Mesenteric fat pad (tissue), 1 donor: ENCODE data around the gene AKAP9. TPM values are rescaled to one million over a fixed set of nuclear protein-coding genes. Genes with fewer than 3 reads are reported as not detected.
"Not testable (repeated sequence)": the region's sequence is repeated elsewhere in the genome, so short reads cannot be mapped to it uniquely, and the experiment has no call there.

Experiments
- DNase-seq: peaks from one replicate; pipeline ENCODE4 v3.0.0-alpha.2; 2020; ENCODE audit warnings: low spot score
- total RNA-seq: library from RNA; stranded (reverse); fragmentation: NEBNext Ultra II Directional; extraction: Animal tissue kit (Norgen Biotek cat#: 25700); gene quantifications from one replicate; pipeline ENCODE4 v1.2.1, GENCODE V29; 2021
- donor health status: DM: yes; HTN: yes; CAD: no.

AKAP9 gene
- total RNA-seq, 1 donor from 2014 or later = 42.6 TPM

DNA sequence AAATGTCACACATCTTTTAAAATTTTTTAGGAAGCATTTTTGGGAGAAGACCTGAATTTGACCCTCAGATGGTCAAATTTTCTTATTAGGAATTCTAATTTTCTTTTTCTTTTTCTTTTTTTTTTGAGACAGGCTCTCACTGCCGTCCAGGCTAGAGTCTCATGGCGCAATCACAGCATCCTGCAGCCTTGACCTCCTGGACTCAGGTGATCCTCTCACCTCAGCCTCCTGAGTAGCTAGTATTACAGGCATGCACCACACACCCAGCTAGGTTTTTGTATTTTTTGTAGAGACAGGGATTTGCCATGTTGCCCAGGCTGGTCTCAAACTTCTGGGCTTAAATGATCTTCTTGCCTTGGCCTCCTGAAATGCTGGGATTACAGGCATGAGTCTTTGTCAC, 65.4 kb downstream of the AKAP9 start:
- no peak for DNase-seq

DNA sequence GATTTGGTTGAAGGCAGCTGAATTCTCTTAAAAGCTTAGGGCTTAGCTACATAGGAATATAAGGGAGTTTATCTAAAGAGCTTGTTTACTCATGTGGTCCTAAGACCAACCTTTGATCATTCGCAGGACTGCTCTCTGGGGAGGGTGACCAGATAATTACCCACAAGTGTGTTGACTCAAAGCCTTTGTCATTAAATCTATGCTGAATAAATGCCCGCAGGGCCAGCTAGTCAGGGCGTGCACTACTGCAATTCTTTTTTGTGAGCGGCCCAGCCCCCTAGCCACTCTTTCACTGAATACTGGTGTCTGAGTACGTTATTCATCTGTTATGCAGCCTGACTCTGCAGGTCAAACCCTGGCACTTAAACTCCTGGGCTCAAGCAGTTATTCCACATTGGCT, 69.6 kb downstream of the AKAP9 start:
- DNase-seq = no peak

DNA sequence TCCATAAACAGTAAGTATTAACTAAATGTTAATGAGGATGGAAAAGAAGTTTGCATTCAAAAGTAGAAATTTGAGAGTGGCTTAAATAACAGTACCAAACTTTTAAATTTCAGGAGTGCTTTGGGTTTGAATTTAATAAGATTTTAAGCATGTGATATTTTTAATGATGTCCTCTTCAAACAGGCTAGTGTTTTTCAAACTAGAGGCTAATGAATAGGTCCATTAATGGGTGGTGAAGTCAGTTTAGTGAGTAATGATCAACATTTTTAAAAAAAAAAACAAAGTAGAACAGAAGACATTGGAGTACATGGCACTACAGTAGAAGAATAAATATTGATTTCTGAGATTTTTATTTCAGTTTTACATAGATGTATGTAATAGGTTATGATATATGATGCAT, 72.9 kb downstream of the AKAP9 start:
- DNase-seq = no peak

DNA sequence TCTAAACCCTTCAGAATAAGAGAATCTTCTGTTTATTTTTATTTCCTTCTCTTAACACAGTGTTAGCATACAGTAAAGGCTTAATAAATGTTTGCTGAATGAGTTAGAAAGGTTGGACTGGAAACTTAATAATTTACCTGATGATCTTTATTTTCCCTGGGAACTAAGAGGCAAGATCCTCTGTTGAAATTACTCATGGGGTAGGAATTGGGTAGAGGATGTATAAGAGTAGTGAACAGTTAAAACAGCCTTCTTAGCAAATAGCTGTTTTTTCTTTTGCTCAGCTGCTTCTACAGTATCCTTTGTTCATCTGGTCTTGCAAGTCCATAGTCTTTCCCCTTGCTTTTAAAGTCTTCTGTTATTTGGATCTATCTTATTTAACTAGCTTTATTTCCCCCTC, 80.0 kb downstream of the AKAP9 start:
- no peak for DNase-seq

DNA sequence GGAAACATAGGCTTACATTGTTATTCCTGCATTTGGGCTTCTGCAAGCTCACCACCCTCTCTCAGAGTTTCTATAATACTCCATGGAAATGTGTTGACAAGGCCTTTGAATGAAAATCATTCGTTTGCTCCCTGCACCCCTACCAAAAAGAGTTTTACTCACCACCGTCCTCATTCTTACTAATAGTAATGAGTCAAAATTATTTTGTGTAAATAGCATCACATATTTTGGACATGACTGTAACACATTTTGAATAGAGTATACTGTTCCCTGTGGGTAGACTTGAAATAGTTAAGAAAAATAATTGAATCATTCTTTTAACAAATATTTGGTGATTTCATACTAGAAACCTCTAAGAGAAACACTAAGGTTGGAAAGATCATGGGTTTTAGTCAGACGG, 84.6 kb downstream of the AKAP9 start:
- DNase-seq = no peak

DNA sequence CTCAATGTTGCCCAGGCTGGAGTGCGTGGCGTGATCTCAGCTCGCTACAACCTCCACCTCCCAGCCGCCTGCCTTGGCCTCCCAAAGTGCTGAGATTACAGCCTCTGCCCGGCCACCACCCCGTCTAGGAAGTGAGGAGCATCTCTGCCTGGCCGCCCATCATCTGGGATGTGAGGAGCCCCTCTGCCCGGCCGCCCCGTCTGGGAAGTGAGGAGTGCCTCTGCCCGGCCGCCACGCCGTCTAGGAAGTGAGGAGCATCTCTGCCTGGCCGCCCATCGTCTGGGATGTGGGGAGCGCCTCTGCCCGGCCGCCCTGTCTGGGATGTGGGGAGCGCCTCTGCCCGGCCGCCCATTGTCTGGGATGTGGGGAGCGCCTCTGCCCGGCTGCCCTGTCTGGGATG, 86.0 kb downstream of the AKAP9 start:
- DNase-seq = not testable (repeated sequence)

DNA sequence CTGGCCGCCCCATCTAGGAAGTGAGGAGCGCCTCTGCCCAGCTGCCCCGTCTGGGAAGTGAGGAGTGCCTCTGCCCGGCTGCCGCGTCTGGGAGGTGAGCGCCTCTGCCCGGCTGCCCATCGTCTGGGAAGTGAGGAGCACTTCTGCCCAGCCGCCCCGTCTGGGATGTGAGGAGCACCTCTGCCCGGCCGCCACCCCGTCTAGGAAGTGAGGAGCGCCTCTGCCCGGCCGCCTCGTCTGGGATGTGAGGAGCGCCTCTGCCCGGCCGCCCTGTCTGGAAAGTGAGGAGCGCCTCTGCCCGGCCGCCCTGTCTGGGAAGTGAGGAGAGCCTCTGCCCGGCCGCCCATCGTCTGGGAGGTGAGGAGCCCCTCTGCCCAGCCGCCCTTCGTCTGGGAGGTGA, 86.5 kb downstream of the AKAP9 start:
- DNase-seq = not testable (repeated sequence)

DNA sequence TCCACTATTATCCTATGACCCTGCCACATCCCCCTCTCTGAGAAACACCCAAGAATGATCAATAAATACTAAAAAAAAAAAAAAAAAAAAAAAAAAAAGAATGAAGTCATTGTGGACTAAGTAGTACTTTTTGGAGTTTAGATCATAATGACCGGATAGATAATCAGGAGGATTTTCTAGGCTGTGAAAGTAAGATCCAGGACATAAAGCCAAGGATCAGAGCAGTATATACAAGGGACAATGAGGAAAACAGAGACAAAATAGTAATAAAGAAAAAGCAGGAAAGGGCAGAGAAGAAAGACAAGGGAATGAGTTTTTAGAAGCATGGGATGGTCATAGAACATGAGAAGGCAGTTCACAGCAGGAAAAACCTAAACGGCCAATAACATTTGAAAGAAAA, 87.6 kb downstream of the AKAP9 start:
- no peak for DNase-seq

DNA sequence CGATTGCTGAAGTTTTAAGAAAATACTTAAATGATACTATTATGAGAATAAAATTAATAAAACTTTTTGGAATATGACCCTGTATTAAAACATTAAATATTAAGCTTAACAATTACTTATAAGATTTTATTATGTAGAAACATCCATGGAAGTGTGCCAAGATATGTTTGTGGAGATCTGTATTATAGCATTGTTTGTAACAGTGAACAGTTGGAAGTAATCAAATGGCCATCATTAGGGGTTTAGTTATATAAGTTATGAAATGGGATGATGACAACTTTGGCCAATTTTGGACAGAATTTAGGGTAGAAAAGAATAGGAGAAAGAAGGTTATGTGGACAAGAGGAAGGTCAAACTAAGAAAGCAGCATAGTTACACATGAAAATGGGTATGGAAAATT, 88.0 kb downstream of the AKAP9 start:
- DNase-seq = no peak

DNA sequence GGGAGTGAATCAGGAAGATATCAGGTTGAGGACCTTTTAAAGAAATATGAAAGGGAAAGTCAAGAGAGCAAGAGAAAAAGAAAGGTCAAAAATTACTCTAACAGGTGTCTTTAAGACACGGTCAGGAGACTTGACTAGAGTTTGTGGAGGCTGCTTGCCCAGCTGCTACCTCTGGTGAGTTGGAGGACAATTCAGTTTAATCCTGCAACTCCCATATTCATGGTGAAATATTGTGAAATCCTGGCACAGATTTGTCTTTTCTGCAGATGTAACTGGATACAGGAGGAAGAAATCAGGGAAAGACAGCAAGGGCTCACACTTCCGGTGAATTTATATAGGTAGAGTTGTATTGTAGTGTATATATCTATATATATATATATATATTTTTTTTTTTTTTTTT, 93.5 kb downstream of the AKAP9 start:
- no peak for DNase-seq

DNA sequence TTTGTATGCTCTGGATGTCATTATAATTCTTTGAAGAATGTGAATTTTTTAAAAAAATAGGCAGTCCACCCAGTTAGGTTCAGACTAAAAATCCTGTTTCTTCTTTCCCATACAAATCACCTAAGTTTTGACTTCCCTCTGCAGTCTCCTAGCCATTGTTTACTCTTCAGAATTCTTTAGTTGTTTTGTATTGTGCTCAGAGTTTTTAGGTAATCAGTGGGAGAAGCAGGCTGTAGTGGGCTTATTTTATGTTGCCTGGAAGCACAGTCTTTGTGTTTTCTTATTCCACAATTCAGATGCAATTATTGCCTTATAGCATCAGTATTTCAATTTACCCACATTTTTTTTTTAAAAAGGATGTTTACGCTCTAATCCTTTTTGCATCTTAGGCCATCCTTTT, 94.9 kb downstream of the AKAP9 start:
- no peak for DNase-seq

DNA sequence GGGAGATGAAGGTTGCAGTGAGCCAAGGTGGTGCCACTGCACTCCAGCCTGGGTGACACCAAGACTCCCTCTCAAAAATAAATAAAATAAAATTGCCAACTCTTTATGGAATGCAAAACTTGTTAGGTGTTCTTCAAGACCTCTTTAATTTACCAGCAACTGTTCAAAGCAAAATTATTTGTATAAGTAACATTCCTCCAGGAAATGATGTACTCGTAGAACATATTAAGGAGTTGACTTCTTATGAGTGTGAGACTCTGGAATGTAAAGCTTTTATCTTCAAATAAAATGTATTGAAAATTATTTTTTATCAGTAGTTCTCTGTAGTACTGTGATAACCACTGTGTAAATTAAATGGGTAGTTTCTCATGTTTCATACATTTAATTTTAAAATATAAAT, 99.2 kb downstream of the AKAP9 start:
- no peak for DNase-seq

DNA sequence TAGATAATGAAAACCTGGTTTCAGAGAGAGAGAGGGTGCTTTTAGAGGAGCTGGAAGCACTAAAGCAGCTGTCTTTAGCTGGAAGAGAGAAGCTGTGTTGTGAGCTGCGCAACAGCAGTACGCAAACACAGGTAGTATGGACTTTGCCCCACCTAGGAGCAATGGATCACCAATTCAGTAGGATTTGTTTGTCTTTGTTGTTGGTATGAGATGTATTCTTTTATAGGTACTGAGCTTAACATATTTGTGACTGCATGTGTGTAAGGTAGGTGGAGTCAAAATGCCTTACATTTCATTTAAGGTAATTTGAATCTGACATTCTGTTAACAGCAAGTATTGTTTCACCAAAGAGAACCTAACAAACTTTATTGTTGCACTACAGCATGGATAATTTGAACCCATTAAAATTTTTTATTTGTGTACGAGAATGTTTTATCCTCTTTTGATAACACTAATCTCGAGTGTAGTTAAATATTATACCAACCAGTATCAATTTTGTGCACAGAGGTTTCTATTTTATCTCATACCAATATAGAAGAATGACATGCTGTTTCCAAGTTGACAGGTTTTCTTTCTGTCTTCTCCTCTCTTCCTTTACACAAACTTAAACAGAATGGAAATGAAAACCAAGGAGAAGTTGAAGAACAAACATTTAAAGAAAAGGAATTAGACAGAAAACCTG, 101.5 kb downstream of the AKAP9 start:
- DNase-seq = no peak

DNA sequence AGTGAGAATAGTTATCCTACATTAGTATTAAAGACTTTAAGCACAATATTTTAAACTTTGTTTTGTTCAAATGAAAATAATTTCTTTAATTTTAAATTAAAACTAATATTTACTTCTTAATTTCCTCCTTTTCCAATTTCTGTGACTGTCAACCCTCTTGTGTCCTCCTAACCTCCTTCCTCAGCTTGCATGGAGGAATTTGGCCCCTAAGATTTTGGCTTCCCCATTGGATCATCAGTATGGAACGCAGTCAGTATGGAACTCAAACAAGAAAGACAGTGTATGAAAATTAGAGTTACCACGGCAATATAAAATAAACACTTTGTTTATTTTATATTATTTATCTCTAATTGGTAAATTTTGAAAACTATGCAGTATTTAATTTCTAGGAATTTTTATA, 102.4 kb downstream of the AKAP9 start:
- DNase-seq = no peak

DNA sequence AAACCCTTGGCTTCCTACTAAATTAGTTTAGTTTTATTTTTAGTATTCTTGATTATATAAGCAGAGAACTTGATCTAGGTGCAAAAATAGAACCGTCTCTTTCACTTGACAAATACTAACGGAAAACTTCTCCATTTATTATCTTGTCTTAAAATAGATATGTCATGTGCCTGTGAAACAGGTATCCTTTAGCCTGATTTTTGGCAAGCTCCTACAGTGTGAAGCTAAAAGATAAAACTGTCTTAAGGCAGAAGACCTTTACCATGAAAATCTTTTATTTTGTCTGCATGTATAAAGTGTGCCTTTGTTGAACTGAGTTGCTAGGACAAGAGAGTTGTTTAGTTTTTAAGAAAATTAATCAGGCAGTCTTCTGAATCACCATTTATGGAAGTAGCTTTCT, 103.0 kb downstream of the AKAP9 start:
- DNase-seq = no peak

DNA sequence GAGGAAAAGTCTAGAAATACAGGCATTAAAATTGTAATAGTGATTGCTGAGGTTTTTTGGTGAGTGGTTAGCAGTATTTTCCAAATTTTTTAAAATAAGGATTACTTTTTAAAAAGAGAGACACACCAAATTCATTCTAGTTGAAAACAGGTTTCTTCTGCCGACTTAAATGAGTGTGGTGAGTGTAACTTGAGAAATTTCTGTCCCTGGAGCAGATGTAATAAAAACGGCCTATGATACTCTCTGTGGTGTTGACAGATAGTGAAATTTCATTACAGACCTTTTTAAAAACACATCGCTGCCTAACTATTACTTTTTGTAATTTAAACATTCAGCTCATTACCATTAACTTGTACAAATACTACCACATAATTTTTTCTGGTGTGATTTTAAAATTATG, 103.5 kb downstream of the AKAP9 start:
- no peak for DNase-seq

DNA sequence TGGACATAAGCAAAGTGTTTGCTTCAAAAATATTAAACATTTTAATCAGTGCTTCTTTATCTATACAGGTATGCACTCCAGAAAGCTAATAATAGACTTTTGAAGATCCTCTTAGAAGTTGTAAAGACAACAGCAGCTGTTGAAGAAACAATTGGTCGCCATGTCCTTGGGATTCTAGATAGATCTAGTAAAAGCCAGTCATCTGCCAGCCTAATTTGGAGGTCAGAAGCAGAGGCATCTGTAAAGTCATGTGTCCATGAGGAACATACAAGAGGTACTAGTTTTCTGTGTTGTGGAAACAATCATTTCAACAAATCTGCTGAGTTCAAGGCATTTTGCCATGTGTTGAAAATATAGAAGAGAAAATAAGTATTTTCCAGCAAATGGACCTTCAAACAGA, 104.3 kb downstream of the AKAP9 start:
- no peak for DNase-seq

DNA sequence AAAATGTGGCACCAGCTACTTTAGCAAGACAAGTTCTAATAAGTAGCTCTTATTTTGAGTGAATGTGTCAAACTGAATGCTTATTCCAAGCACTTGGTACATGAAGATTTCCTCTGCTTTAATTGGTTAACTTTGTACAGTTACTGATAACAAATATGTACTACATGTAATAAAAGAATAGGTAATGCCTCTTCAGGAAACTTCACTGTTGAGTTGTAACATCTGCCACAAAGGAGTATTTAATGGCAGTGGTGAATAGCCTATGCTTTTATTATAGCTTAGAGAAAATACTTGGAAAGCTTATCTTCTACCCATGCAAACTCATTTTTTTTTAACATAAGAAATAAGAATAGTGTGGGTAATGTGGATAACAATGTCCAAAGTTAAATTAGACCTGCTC, 111.0 kb downstream of the AKAP9 start:
- no peak for DNase-seq

DNA sequence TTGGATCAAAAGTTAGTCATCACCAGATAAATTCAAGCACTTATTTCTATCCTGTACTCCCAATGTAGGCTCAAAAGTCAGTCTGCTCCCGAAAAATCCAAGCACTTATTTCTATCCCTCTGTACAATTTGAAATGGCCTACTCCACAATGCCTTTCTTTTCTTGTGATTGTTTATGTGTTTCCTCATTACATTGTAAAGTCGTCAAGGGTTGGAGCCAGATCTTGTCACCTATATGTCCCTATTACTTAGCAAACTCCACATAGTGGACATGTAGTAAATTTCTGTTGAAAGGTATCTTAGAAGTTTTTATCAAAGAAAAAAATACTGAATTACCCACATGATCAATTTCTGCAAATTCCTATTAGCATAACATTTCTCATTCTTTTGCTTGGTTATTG, 111.5 kb downstream of the AKAP9 start:
- DNase-seq = no peak

DNA sequence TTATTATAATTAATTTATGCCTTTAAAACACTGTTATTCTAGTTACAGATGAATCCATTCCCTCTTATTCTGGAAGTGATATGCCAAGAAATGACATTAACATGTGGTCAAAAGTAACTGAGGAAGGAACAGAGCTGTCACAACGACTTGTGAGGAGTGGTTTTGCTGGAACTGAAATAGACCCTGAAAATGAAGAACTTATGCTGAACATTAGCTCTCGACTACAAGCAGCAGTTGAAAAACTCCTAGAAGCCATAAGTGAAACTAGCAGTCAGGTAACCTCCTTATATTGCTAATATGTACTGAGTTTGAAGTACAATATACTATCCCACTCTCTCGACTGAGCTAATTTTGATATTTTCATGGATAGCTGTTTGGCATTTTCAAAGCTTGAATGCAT, 112.0 kb downstream of the AKAP9 start:
- DNase-seq = no peak

DNA sequence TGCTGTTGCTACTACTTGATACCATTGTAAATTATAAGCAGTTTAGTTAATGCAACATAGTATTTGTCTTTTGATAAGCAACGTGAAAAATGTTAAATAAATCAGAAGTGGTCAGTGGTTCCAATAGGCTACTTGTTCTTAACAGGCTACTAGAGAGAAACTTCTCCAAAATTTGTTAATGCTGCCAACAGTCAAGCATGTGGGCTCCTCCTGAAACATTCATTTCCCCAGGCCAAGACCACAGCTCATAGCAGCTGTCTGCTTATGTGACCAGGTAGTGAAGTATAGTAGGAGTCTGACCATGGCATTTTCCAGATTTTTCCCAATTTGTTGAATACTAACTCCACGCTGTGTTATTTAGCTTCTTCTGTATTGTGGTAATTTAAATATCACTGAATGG, 112.7 kb downstream of the AKAP9 start:
- DNase-seq = no peak

DNA sequence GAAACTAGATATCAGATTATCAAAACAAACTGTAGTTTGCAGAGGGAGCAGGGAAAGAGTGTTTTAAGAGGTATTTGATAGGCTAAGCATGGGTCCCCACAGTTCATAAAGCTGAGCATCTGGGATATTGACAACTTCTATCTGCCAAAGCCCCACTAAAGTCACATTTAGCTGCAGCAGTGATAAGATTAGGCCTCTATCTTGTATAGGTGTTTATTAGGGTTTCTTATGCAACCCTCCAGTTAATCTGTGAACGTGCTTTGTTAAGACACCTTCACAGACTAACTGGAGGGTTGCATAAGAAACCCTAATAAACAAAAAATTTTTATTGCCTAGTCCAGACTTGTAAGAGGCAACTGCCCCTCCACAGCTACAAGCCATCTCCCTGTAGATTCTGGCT, 115.6 kb downstream of the AKAP9 start:
- no peak for DNase-seq

DNA sequence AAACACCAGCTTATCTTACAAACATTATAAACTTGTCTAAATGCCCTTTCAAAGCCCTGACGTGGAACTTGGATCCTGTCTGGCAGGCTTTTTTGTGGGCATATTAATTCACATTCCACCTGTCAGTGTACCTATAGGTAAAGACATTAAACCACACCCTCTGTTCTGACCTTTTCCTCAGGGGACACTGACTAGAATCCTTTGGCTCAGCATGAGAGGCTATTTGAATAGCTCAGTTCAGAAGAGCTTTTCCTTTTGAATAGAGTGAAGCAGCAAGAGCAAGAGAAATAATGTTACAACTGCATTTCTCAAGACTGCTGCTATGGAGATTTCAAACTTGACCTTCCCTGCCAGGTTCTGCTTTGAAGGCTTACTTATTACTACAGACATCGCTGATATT, 116.7 kb downstream of the AKAP9 start:
- DNase-seq = no peak

DNA sequence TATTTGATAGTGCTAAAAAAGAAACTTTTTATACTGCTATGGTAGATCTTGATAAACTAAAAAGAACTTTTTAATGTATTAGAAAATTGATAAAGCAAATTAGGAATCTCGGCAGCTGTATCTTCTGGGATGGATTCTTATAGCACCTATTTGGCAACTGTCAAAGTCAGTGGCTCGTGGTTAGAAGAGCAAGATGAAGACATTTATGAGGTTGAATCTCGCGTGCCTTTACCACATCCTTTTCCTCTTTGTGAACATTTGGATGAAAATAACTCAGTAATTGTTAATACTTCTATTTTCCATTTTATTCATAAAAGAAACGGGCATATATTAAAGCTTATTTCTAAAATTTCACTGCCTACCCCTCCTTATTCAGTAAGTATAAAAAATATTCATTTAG, 117.4 kb downstream of the AKAP9 start:
- DNase-seq = no peak
